H9 (cell line): ENCODE measurements around the gene TNRC6A. TPM values are rescaled to one million over a fixed set of nuclear protein-coding genes. Genes with fewer than 3 reads are reported as not detected.
"Not testable (repeated sequence)": the region's sequence is repeated elsewhere in the genome, so short reads cannot be mapped to it uniquely, and the experiment has no call there.

Experiments
- DNase-seq: peaks from one replicate; pipeline ENCODE4 v3.0.0-alpha.2; 2017
- H2AFZ ChIP-seq: one replicate; pipeline ENCODE4 v1.6.1; 2013; ENCODE audit warnings: mild to moderate bottlenecking, low read length, control low read depth, moderate library complexity
- H2AK5ac ChIP-seq: 2 replicates; pipeline ENCODE4 v1.6.1; 2013; ENCODE audit warnings: low read length, control low read depth, mixed read lengths; ENCODE audit not compliant: insufficient read length
- H2BK120ac ChIP-seq: one replicate; pipeline ENCODE4 v1.6.1; 2013; ENCODE audit warnings: low read depth, mild to moderate bottlenecking, low read length, control low read depth, inconsistent platforms; ENCODE audit not compliant: poor library complexity, severe bottlenecking
- H2BK12ac ChIP-seq: 2 replicates; pipeline ENCODE4 v1.6.1; 2013; ENCODE audit warnings: low read length, control low read depth, mixed read lengths, low read depth; ENCODE audit not compliant: insufficient read length
- H2BK15ac ChIP-seq: 2 replicates; pipeline ENCODE4 v1.6.1; 2013; ENCODE audit warnings: low read depth, low read length, control low read depth
- H2BK20ac ChIP-seq: one replicate; pipeline ENCODE4 v1.6.1; 2013; ENCODE audit warnings: low read depth, mild to moderate bottlenecking, low read length, control low read depth, inconsistent platforms; ENCODE audit not compliant: poor library complexity, severe bottlenecking
- H2BK5ac ChIP-seq: 2 replicates; pipeline ENCODE4 v1.6.1; 2013; ENCODE audit warnings: low read length, control low read depth, mixed read lengths; ENCODE audit not compliant: insufficient read length
- H3K14ac ChIP-seq: 2 replicates; pipeline ENCODE4 v1.6.1; 2013; ENCODE audit warnings: low read length, control low read depth; ENCODE audit not compliant: insufficient read depth
- H3K18ac ChIP-seq: 2 replicates; pipeline ENCODE4 v1.6.1; 2013; ENCODE audit warnings: low read depth, mild to moderate bottlenecking, mixed read lengths, low read length, control low read depth; ENCODE audit not compliant: insufficient read length
- H3K23ac ChIP-seq: 2 replicates; pipeline ENCODE4 v1.6.1; 2013; ENCODE audit warnings: low read length, control low read depth, mixed read lengths, low read depth; ENCODE audit not compliant: insufficient read length
- H3K23me2 ChIP-seq: 2 replicates; pipeline ENCODE4 v1.6.1; 2013; ENCODE audit warnings: low read depth, mild to moderate bottlenecking, mixed read lengths, low read length, control low read depth; ENCODE audit not compliant: insufficient read length, poor library complexity, severe bottlenecking
- H3K27ac ChIP-seq: 2 replicates; pipeline ENCODE4 v1.5.1; 2013; ENCODE audit warnings: low read length, control low read depth, mixed read lengths, low read depth; ENCODE audit not compliant: insufficient read length
- H3K27me3 ChIP-seq: 2 replicates; pipeline ENCODE4 v1.6.1; 2013; ENCODE audit warnings: low read length, control low read depth, inconsistent platforms; ENCODE audit not compliant: insufficient read depth
- H3K4ac ChIP-seq: 2 replicates; pipeline ENCODE4 v1.6.1; 2013; ENCODE audit warnings: low read depth, mild to moderate bottlenecking, control low read depth, inconsistent platforms, low read length, moderate library complexity
- H3K4me1 ChIP-seq: 2 replicates; pipeline ENCODE4 v1.6.1; 2013; ENCODE audit warnings: low read length, control low read depth, inconsistent platforms; ENCODE audit not compliant: insufficient read depth
- H3K4me2 ChIP-seq: 2 replicates; pipeline ENCODE4 v1.6.1; 2013; ENCODE audit warnings: low read length, control low read depth, mixed read lengths; ENCODE audit not compliant: insufficient read length, insufficient read depth
- H3K56ac ChIP-seq: 2 replicates; pipeline ENCODE4 v1.6.1; 2013; ENCODE audit warnings: low read depth, mild to moderate bottlenecking, mixed read lengths, low read length, control low read depth; ENCODE audit not compliant: insufficient read length
- H3K79me1 ChIP-seq: 2 replicates; pipeline ENCODE4 v1.6.1; 2013; ENCODE audit warnings: low read depth, mild to moderate bottlenecking, moderate library complexity, low read length, control low read depth, inconsistent platforms; ENCODE audit not compliant: insufficient read depth, poor library complexity, severe bottlenecking
- H3K79me2 ChIP-seq: 2 replicates; pipeline ENCODE4 v1.6.1; 2013; ENCODE audit warnings: low read length, control low read depth, inconsistent platforms; ENCODE audit not compliant: insufficient read depth
- H3K9ac ChIP-seq: 2 replicates; pipeline ENCODE4 v1.6.1; 2013; ENCODE audit warnings: low read length, control low read depth, mixed read lengths; ENCODE audit not compliant: insufficient read length; ENCODE audit errors: extremely low read depth
- H3K9me3 ChIP-seq: one replicate; pipeline ENCODE4 v1.6.1; 2013; ENCODE audit warnings: low read depth, low read length, inconsistent platforms; ENCODE audit not compliant: control insufficient read depth
- H3T11ph ChIP-seq: one replicate; pipeline ENCODE4 v1.6.1; 2013; ENCODE audit warnings: mild to moderate bottlenecking, low read length, control low read depth, inconsistent platforms
- H4K20me1 ChIP-seq: one replicate; pipeline ENCODE4 v1.6.1; 2013; ENCODE audit not compliant: control insufficient read depth, insufficient read length, insufficient read depth
- H4K5ac ChIP-seq: 2 replicates; pipeline ENCODE4 v1.6.1; 2013; ENCODE audit warnings: low read depth, mild to moderate bottlenecking, mixed read lengths, low read length, control low read depth; ENCODE audit not compliant: insufficient read length
- H4K8ac ChIP-seq: replicated peaks from 2 replicates; pipeline ENCODE4 v1.6.1; 2013; ENCODE audit warnings: low read length, control low read depth, mixed read lengths, low read depth; ENCODE audit not compliant: insufficient read length
- H4K91ac ChIP-seq: 2 replicates; pipeline ENCODE4 v1.6.1; 2013; ENCODE audit warnings: low read depth, mild to moderate bottlenecking, moderate library complexity, mixed read lengths, low read length, control low read depth; ENCODE audit not compliant: insufficient read length
- H3K27ac Mint-ChIP-seq, 3 experiments: 2 replicates in 2 of 3; 3 replicates in 1 of 3; pipeline ENCODE4 v1.8.0; 2020 to 2021; ENCODE audit warnings: mixed read lengths in 3 of 3, mild to moderate bottlenecking in 1 of 3, moderate library complexity in 1 of 3
- H3K27me3 Mint-ChIP-seq: 2 replicates; pipeline ENCODE4 v1.8.0; 2021; ENCODE audit warnings: low read depth, mild to moderate bottlenecking, moderate library complexity, mixed read lengths
- H3K36me3 Mint-ChIP-seq, 3 experiments: 2 replicates in 2 of 3; 3 replicates in 1 of 3; pipeline ENCODE4 v1.8.0; 2020 to 2021; ENCODE audit warnings: low read depth in 3 of 3, mixed read lengths in 3 of 3; ENCODE audit not compliant: insufficient read depth in 1 of 3
- H3K4me1 Mint-ChIP-seq, 2 experiments: 2 replicates each; pipeline ENCODE4 v1.8.0; 2020; ENCODE audit warnings: mixed read lengths in 2 of 2
- H3K4me3 Mint-ChIP-seq, 2 experiments: 2 replicates in 1 of 2; 3 replicates in 1 of 2; pipeline ENCODE4 v1.8.0; 2020 to 2021; ENCODE audit warnings: mild to moderate bottlenecking in 2 of 2, mixed read lengths in 2 of 2, moderate library complexity in 1 of 2
- H3K9me3 Mint-ChIP-seq, 2 experiments: 2 replicates in 1 of 2; 3 replicates in 1 of 2; pipeline ENCODE4 v1.8.0; 2020; ENCODE audit warnings: mild to moderate bottlenecking in 2 of 2, mixed read lengths in 2 of 2, moderate library complexity in 1 of 2
- CTCF ChIP-seq: fragments of 200-600 bp; sonication (generic); conservative IDR thresholded peaks from 3 replicates; pipeline ENCODE4 v1.8.0; 2021; ENCODE audit warnings: antibody characterized with exemption, mild to moderate bottlenecking
- WGBS: extraction: QIAGEN DNeasy Blood & Tissue Kit; methylation state at CpG from one replicate; pipeline ENCODE4 v1.1.7; 2013; ENCODE audit warnings: missing lambda C conversion rate, low lambda C conversion rate, mixed read lengths; ENCODE audit not compliant: insufficient read length; ENCODE audit errors: extremely low coverage; 5-methylcytosine and 5-hydroxymethylcytosine counted together
- total RNA-seq: library from RNA; stranded (reverse); gene quantifications from 2 replicates; pipeline ENCODE4 v1.2.1, GENCODE V29; 2021

Gene TNRC6A
- total RNA-seq, 1 experiment from 2014 or later = 114 TPM

DNA sequence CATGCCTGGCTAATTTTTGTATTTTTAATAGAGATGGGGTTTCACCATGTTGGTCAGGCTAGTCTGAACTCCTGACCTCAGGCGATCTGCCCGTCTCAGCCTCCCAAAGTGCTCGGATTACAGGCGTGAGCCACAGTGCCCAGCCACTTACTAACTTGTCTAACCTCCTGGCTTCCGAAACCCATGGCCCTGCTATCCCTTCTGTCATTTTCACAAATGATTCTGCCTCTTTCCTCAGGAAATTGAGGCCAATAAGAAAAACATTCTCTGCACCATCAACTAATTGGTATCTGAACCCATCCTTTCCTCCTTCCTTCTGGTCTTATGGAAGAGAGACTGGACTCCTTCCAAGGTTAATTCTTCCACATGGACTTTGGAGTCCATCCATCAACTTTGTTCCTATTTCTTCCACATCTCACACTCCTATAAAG, 27.9 kb upstream of the TNRC6A start:
- no peak overlapping the region; a peak in 3 of 7 replicates for H3K27ac Mint-ChIP-seq
- H3K4me1 Mint-ChIP-seq = peaks cover 5 to 9% of the 10 kb centered on the region in 2 experiments
- no peaks in the 10 kb centered on the region for H3K9me3 ChIP-seq
- H2BK12ac ChIP-seq = no peak overlapping the region
- H3K79me2 ChIP-seq = no peaks in the 10 kb centered on the region
- no CpG with 5 or more reads among the region's 5 CpGs for WGBS
- no peak overlapping the region for H3K18ac ChIP-seq
- H3T11ph ChIP-seq = no peak overlapping the region
- no peak overlapping the region for H3K4me2 ChIP-seq
- no peak for TF ChIP-seq CTCF
- no peak overlapping the region for H2BK120ac ChIP-seq
- no peak for DNase-seq
- H4K8ac ChIP-seq = no peak overlapping the region
- H2AFZ ChIP-seq = no peak overlapping the region
- H4K5ac ChIP-seq = no peak overlapping the region
- H3K79me1 ChIP-seq = no peaks in the 10 kb centered on the region
- no peak overlapping the region for H3K56ac ChIP-seq
- H3K9ac ChIP-seq = no peak overlapping the region
- no peaks in the 10 kb centered on the region for H3K27me3 ChIP-seq
- H2AK5ac ChIP-seq = no peak overlapping the region
- H2BK20ac ChIP-seq = no peak overlapping the region
- H3K27ac ChIP-seq = no peak overlapping the region
- no peaks in the 10 kb centered on the region for H4K20me1 ChIP-seq
- no peak overlapping the region for H2BK15ac ChIP-seq
- H3K4me1 ChIP-seq = no peaks in the 10 kb centered on the region
- no peak overlapping the region for H3K14ac ChIP-seq
- H4K91ac ChIP-seq = no peak overlapping the region
- no peaks in the 10 kb centered on the region for H3K36me3 Mint-ChIP-seq
- no peaks in the 10 kb centered on the region for H3K27me3 Mint-ChIP-seq
- H2BK5ac ChIP-seq = no peak overlapping the region
- H3K9me3 Mint-ChIP-seq = no peaks in the 10 kb centered on the region
- H3K4me3 Mint-ChIP-seq = no peak overlapping the region
- no peaks in the 10 kb centered on the region for H3K23me2 ChIP-seq
- no peak overlapping the region for H3K23ac ChIP-seq
- H3K4ac ChIP-seq = no peak overlapping the region

- no CpG with 5 or more reads among the region's 7 CpGs for WGBS
- not testable (repeated sequence) for H4K20me1 ChIP-seq
These were observed 21.7 kb upstream of the TNRC6A start for GRCh38 chr16:24707760-24708159.

More at GRCh38 chr16:24707760-24708159, 21.7 kb upstream of the TNRC6A start:
- not testable (repeated sequence) for H3K4ac ChIP-seq, H3K23ac ChIP-seq, H2BK120ac ChIP-seq, H2BK20ac ChIP-seq, H3K36me3 Mint-ChIP-seq, H3K4me3 Mint-ChIP-seq, H3K4me1 Mint-ChIP-seq, H3K4me1 ChIP-seq, H3K27ac ChIP-seq, H3K9me3 Mint-ChIP-seq, H4K5ac ChIP-seq, H2AFZ ChIP-seq, H3K9ac ChIP-seq, H3K27me3 Mint-ChIP-seq, H4K8ac ChIP-seq, H3T11ph ChIP-seq, H3K56ac ChIP-seq, H3K9me3 ChIP-seq, H3K27ac Mint-ChIP-seq, H3K23me2 ChIP-seq, H3K27me3 ChIP-seq, H3K14ac ChIP-seq, H3K4me2 ChIP-seq, DNase-seq, H2BK12ac ChIP-seq, H2BK5ac ChIP-seq, H2BK15ac ChIP-seq, H2AK5ac ChIP-seq, H4K91ac ChIP-seq, H3K18ac ChIP-seq, H3K79me2 ChIP-seq, H3K79me1 ChIP-seq
